ENCODE measurements around the gene ZNF362.

Gene ZNF362

DNA sequence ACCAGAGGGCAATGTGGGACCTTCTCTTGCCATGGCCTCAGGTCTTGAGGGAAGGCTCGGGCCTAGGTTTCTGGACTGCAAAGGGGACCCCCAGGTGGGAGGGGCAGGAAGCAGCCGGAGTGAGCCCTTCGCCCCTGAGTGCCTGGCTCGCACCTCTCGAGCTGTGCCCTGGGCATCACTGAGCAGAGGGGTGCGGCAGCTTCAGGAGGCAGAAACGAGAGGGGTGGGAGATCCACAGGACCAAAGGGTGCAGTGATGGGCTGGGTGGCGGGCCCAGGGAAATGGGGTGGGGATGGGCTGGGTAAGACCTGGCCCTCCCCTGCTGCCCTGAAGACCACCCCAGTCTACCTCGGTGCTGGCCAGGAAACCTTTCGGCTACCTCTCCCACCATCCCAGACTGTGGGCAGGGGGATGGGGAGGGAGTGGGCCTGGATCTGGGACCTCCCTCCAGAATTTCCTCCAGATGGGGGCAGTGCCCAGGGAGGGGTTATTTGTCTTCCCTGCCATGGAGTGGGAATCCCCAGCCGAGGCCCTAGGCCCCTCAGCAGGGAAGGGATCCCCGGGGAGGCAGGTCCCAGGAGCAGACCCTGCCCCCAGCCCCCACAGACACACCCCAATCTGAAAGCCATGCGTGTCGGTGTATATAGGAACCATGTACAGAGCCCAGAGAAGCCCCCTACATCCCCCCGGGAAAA, 43.3 kb downstream of the ZNF362 start:
- no peak overlapping the region for H3K9ac ChIP-seq (ENCODE audit: low read depth, low read length)
- peaks cover 23% of the 10 kb centered on the region for H4K20me1 ChIP-seq (ENCODE audit: insufficient read depth, low read length)
- TF ChIP-seq, protein P1, sequence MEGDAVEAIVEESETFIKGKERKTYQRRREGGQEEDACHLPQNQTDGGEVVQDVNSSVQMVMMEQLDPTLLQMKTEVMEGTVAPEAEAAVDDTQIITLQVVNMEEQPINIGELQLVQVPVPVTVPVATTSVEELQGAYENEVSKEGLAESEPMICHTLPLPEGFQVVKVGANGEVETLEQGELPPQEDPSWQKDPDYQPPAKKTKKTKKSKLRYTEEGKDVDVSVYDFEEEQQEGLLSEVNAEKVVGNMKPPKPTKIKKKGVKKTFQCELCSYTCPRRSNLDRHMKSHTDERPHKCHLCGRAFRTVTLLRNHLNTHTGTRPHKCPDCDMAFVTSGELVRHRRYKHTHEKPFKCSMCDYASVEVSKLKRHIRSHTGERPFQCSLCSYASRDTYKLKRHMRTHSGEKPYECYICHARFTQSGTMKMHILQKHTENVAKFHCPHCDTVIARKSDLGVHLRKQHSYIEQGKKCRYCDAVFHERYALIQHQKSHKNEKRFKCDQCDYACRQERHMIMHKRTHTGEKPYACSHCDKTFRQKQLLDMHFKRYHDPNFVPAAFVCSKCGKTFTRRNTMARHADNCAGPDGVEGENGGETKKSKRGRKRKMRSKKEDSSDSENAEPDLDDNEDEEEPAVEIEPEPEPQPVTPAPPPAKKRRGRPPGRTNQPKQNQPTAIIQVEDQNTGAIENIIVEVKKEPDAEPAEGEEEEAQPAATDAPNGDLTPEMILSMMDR (IDR thresholded peaks at IDR 0.05; ENCODE audit: borderline replicate concordance, extremely low read depth, low read length, poor library complexity, severe bottlenecking), result no peak
- no peak for TF ChIP-seq EZH2 (IDR thresholded peaks at IDR 0.05; ENCODE audit: borderline replicate concordance, low read depth, low read length, severe bottlenecking)

DNA sequence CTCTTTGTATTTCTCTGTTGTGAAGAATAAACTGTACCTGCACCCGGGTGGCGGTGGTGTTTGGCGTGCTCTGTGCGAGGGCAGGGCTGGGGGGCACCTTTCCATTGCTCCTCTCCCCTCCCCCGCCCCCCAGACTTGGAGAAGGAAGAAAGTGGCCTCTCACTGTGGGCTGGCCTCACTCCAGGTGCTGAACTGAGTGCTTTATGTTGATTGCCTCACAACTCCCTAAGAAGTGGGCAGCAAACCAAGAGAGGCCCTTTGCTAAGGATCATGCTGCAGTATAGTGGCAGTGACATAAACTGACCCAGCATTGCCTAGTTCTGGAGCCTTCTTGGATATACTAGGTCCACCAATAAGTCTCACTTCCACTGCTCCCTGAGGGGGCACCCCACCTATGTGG, 44.4 kb downstream of the ZNF362 start:
- Histone ChIP-seq H3K79me2 (ENCODE audit: insufficient read depth, low read length) (no peaks in the 10 kb centered on the region), H3K27ac (ENCODE audit: low read length) (no peak overlapping the region), H3K9me3 (ENCODE audit: insufficient read depth, low read length, severe bottlenecking) (no peaks in the 10 kb centered on the region), H3K9ac (ENCODE audit: low read depth, low read length) (no peak overlapping the region), H2AFZ (ENCODE audit: low read depth, low read length) (no peak overlapping the region), H3K4me1 (ENCODE audit: insufficient read depth, low read length) (no peaks in the 10 kb centered on the region), H3K27me3 (ENCODE audit: insufficient read depth, low read length, poor library complexity) (no peaks in the 10 kb centered on the region), H3K4me2 (ENCODE audit: insufficient read depth, low read length) (no peak overlapping the region), H3K4me3 (ENCODE audit: low read depth in 1 of 2, low read length in 2 of 2) (no peak overlapping the region), H3K36me3 (ENCODE audit: insufficient read depth, low read length) (peaks cover 52% of the 10 kb centered on the region), H4K20me1 (ENCODE audit: insufficient read depth, low read length) (peaks cover 17% of the 10 kb centered on the region)
- DNase-seq (no peak), ATAC-seq (ENCODE audit: insufficient read depth, low read depth) (no peak)
- TF ChIP-seq, protein P1 (IDR thresholded peaks at IDR 0.05; ENCODE audit: borderline replicate concordance, extremely low read depth, low read length, poor library complexity, severe bottlenecking), result no peak
- TF ChIP-seq EZH2 (IDR thresholded peaks at IDR 0.05; ENCODE audit: borderline replicate concordance, low read depth, low read length, severe bottlenecking), result no peak

More for the DNA sequence above, 43.3 kb downstream of the ZNF362 start:
- Histone ChIP-seq H3K79me2 (ENCODE audit: insufficient read depth, low read length) (no peaks in the 10 kb centered on the region), H3K4me1 (ENCODE audit: insufficient read depth, low read length) (no peaks in the 10 kb centered on the region), H3K4me3 (ENCODE audit: low read depth in 1 of 2, low read length in 2 of 2) (no peak overlapping the region), H3K27ac (ENCODE audit: low read length) (no peak overlapping the region), H3K27me3 (ENCODE audit: insufficient read depth, low read length, poor library complexity) (no peaks in the 10 kb centered on the region), H3K9me3 (ENCODE audit: insufficient read depth, low read length, severe bottlenecking) (no peaks in the 10 kb centered on the region), H2AFZ (ENCODE audit: low read depth, low read length) (no peak overlapping the region), H3K36me3 (ENCODE audit: insufficient read depth, low read length) (peaks cover 61% of the 10 kb centered on the region), H3K4me2 (ENCODE audit: insufficient read depth, low read length) (no peak overlapping the region)
- ATAC-seq (ENCODE audit: insufficient read depth, low read depth) (no peak), DNase-seq (no peak)

DNA sequence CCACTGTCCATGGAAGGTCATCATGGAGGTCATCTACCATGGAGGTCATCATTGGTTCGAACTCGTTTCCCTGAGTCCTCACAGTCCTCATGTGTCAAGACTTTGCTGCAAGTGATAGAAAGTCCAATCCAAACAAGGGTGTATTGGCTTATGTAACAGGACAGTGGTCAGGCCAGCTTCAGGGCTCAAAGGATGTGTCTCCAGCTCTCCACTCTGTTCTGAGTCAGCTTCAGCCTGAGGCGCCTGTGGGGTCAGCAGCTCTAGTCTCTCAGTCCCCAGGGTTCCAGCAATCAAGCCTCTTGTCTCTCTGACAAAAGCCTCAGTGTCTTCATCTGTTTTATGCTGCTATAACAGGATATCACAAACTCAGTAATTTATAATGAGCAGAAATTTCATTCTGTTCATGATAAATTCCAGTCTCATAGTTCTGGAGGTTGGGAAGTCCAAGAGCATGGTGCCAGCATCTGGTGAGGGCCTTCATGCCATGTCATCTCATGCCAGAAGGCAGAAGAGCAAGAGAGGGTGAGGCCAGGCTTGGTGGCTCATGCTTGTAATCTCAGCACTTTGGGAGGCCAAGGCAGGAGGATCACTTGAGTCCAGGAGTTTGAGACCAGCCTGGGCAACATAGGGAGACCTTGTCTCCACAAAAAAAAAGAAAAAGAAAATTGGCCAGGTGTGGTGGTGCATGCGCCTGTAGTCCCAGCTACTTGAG, 45.1 kb downstream of the ZNF362 start:
- Histone ChIP-seq H3K27me3 (ENCODE audit: insufficient read depth, low read length, poor library complexity) (no peaks in the 10 kb centered on the region), H3K4me1 (ENCODE audit: insufficient read depth, low read length) (no peaks in the 10 kb centered on the region), H3K4me2 (ENCODE audit: insufficient read depth, low read length) (no peak overlapping the region), H4K20me1 (ENCODE audit: insufficient read depth, low read length) (peaks cover 9% of the 10 kb centered on the region), H3K9me3 (ENCODE audit: insufficient read depth, low read length, severe bottlenecking) (no peaks in the 10 kb centered on the region), H3K9ac (ENCODE audit: low read depth, low read length) (no peak overlapping the region), H3K79me2 (ENCODE audit: insufficient read depth, low read length) (no peaks in the 10 kb centered on the region), H3K4me3 (ENCODE audit: low read depth in 1 of 2, low read length in 2 of 2) (no peak overlapping the region), H3K27ac (ENCODE audit: low read length) (no peak overlapping the region), H2AFZ (ENCODE audit: low read depth, low read length) (no peak overlapping the region), H3K36me3 (ENCODE audit: insufficient read depth, low read length) (peaks cover 44% of the 10 kb centered on the region)
- DNase-seq (no peak), ATAC-seq (ENCODE audit: insufficient read depth, low read depth) (no peak)
- TF ChIP-seq EZH2 (IDR thresholded peaks at IDR 0.05; ENCODE audit: borderline replicate concordance, low read depth, low read length, severe bottlenecking), result no peak
- TF ChIP-seq, protein P1 (IDR thresholded peaks at IDR 0.05; ENCODE audit: borderline replicate concordance, extremely low read depth, low read length, poor library complexity, severe bottlenecking), result no peak

Measured in DND-41 (cell line).